Measurements from ENCODE around the gene ENO4.

DNA sequence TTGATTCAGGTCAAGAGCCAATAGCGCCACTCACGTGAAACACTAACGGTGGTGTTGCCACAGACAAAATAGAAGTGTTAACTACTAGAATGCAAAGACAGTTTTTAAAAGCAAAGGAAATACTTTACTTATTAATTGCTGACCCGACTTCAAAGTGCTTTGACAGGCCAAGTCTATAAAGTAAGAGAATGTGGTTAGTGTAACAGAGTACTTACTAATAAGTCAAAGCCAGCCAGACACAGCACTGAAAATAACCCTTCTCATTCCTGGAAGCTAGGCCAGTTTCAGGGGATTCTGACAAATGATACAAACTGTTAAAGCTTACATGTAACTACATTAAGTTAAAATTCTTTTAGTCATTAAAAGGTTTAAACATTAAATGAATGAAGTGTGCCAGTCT, 50.3 kb downstream of the ENO4 start:
- TF ChIP-seq POLR2AphosphoS5 (IDR thresholded peaks at IDR 0.05) (no peak), CTCF (IDR thresholded peaks at IDR 0.05) (no peak)
